ENCODE data around the gene P2RY14. TPM values are rescaled to one million over a fixed set of nuclear protein-coding genes. Genes with fewer than 3 reads are reported as not detected.

The P2RY14 gene
- total and polyA plus RNA-seq, 2 donors (not counting 3 experiments of a cell fraction or from before 2014, with no cell fraction given): not detected

GRCh38 chr3:151209654-151210053, 68.7 kb downstream of the P2RY14 start:
- BruUV-seq (replicated peaks): no TSS peak
- intact Hi-C loops (cut with micrococcal nuclease): no loop called here
- DNase-seq (ENCODE audit: low read depth, low spot score) (no peak), FAIRE-seq (no peak)
- Histone ChIP-seq H4K20me1 (replicated peaks; ENCODE audit: control insufficient read depth, extremely low read depth, insufficient read depth, low read length) (no peaks in the 10 kb centered on the region), H3K9ac (replicated peaks; ENCODE audit: extremely low read depth, insufficient read depth, low read length) (no peak overlapping the region), H3K4me1 (ENCODE audit: control insufficient read depth, extremely low read depth, insufficient read depth, low read length) (no peaks in the 10 kb centered on the region), H3K4me3 (replicated peaks in 1 of 3; ENCODE audit: insufficient read depth in 1 of 3, low read depth in 1 of 3, low read length in 3 of 3) (no peak overlapping the region), H3K4me2 (ENCODE audit: insufficient read depth, low read length) (no peak overlapping the region), H3K27ac (ENCODE audit: insufficient read depth, low read depth, low read length) (no peak overlapping the region), H3K79me2 (ENCODE audit: control insufficient read depth, insufficient read depth, low read length) (no peaks in the 10 kb centered on the region), H2AFZ (ENCODE audit: low read depth, low read length) (no peak overlapping the region), H3K9me1 (replicated peaks; ENCODE audit: control insufficient read depth, extremely low read depth, insufficient read depth, low read length) (no peaks in the 10 kb centered on the region), H3K9me3 (replicated peaks; ENCODE audit: control insufficient read depth, insufficient read depth, low read length) (no peaks in the 10 kb centered on the region), H3K27me3 (ENCODE audit: control insufficient read depth in 2 of 2, insufficient read depth in 2 of 2, low read length in 2 of 2) (peaks cover 0 to 2% of the 10 kb centered on the region in 2 experiments), H3K36me3 (ENCODE audit: control insufficient read depth in 2 of 2, extremely low read depth in 1 of 2, insufficient read depth in 2 of 2, low read length in 2 of 2) (no peaks in the 10 kb centered on the region)
- no peak for TF ChIP-seq POLR2A (IDR thresholded peaks at IDR 0.05; ENCODE audit: low read depth, low read length)
- TF ChIP-seq GATA2 (IDR thresholded peaks at IDR 0.05; ENCODE audit: insufficient read depth, insufficient read length, low read depth, low read length): no peak
- no peak for TF ChIP-seq JUN (IDR thresholded peaks at IDR 0.05; ENCODE audit: borderline replicate concordance, insufficient read depth, insufficient read length, low read depth)
- TF ChIP-seq CTCF (IDR thresholded peaks at IDR 0.05; ENCODE audit: extremely low read depth in 1 of 2, insufficient read depth in 1 of 2, low read depth in 1 of 2, low read length in 2 of 2): no peak
- TF ChIP-seq POLR2AphosphoS5 (IDR thresholded peaks at IDR 0.05; ENCODE audit: insufficient read depth, low read depth, low read length): no peak
- no peak for TF ChIP-seq MYC (IDR thresholded peaks at IDR 0.05; ENCODE audit: low read depth, low read length)
- dilution Hi-C loops (cut with MboI; ENCODE audit: extremely low pct_ligation_motif_present, low sequenced_read_pairs): no loop called here
- CTCF ChIA-PET: interaction anchor here (1.6 kb wide), 1 partner anchor 9 kb away, joined by 3 read pairs; no protein-coding TSS in a partner anchor
- POLR2A ChIA-PET: no interaction called here

GRCh38 chr3:151206201-151206600, 72.1 kb downstream of the P2RY14 start:
- no peak for TF ChIP-seq FOS (IDR thresholded peaks at IDR 0.05; ENCODE audit: borderline replicate concordance, insufficient read depth, low read length)
- no peak for TF ChIP-seq JUN (IDR thresholded peaks at IDR 0.05; ENCODE audit: borderline replicate concordance, insufficient read depth, insufficient read length, low read depth)
- TF ChIP-seq POLR2AphosphoS5 (IDR thresholded peaks at IDR 0.05; ENCODE audit: insufficient read depth, low read depth, low read length): no peak
- TF ChIP-seq EZH2 (IDR thresholded peaks at IDR 0.05; ENCODE audit: borderline replicate concordance, low read depth, low read length, severe bottlenecking): no peak
- no peak for TF ChIP-seq CTCF (IDR thresholded peaks at IDR 0.05; ENCODE audit: extremely low read depth in 1 of 2, insufficient read depth in 1 of 2, low read depth in 1 of 2, low read length in 2 of 2)
- no peak for TF ChIP-seq MAX (IDR thresholded peaks at IDR 0.05; ENCODE audit: insufficient read depth, insufficient read length)
- no peak for TF ChIP-seq POLR2A (IDR thresholded peaks at IDR 0.05; ENCODE audit: low read depth, low read length)
- no peak for TF ChIP-seq MYC (IDR thresholded peaks at IDR 0.05; ENCODE audit: low read depth, low read length)
- TF ChIP-seq GATA2 (IDR thresholded peaks at IDR 0.05; ENCODE audit: insufficient read depth, insufficient read length, low read depth, low read length): no peak
- Histone ChIP-seq H3K27me3 (ENCODE audit: control insufficient read depth in 2 of 2, insufficient read depth in 2 of 2, low read length in 2 of 2) (no peaks in the 10 kb centered on the region), H4K20me1 (replicated peaks; ENCODE audit: control insufficient read depth, extremely low read depth, insufficient read depth, low read length) (no peaks in the 10 kb centered on the region), H3K36me3 (ENCODE audit: control insufficient read depth in 2 of 2, extremely low read depth in 1 of 2, insufficient read depth in 2 of 2, low read length in 2 of 2) (no peaks in the 10 kb centered on the region), H3K4me3 (replicated peaks in 1 of 3; ENCODE audit: insufficient read depth in 1 of 3, low read depth in 1 of 3, low read length in 3 of 3) (no peak overlapping the region), H3K9me3 (replicated peaks; ENCODE audit: control insufficient read depth, insufficient read depth, low read length) (no peaks in the 10 kb centered on the region), H2AFZ (ENCODE audit: low read depth, low read length) (no peak overlapping the region), H3K9me1 (replicated peaks; ENCODE audit: control insufficient read depth, extremely low read depth, insufficient read depth, low read length) (no peaks in the 10 kb centered on the region), H3K4me1 (ENCODE audit: control insufficient read depth, extremely low read depth, insufficient read depth, low read length) (no peaks in the 10 kb centered on the region), H3K79me2 (ENCODE audit: control insufficient read depth, insufficient read depth, low read length) (no peaks in the 10 kb centered on the region), H3K4me2 (ENCODE audit: insufficient read depth, low read length) (no peak overlapping the region), H3K27ac (ENCODE audit: insufficient read depth, low read depth, low read length) (no peak overlapping the region), H3K9ac (replicated peaks; ENCODE audit: extremely low read depth, insufficient read depth, low read length) (no peak overlapping the region)
- FAIRE-seq: no peak
- CTCF ChIA-PET: interaction anchor here (1.0 kb wide), 1 partner anchor 9 kb away, joined by 3 read pairs; no protein-coding TSS in a partner anchor
- no TSS peak for BruUV-seq (replicated peaks)
- dilution Hi-C loops (cut with MboI; ENCODE audit: extremely low pct_ligation_motif_present, low sequenced_read_pairs) (no loop called here), intact Hi-C loops (cut with micrococcal nuclease) (no loop called here)
- POLR2A ChIA-PET: no interaction called here
- no peak for DNase-seq (ENCODE audit: low read depth, low spot score)

Data from endothelial cell of umbilical vein (primary cell).